ENCODE results near the gene ATP6V1F. TPM values are rescaled to one million over a fixed set of nuclear protein-coding genes. Genes with fewer than 3 reads are reported as not detected.

ATP6V1F gene
- total RNA-seq, 2 donors from 2014 or later: 115 to 145 TPM

DNA sequence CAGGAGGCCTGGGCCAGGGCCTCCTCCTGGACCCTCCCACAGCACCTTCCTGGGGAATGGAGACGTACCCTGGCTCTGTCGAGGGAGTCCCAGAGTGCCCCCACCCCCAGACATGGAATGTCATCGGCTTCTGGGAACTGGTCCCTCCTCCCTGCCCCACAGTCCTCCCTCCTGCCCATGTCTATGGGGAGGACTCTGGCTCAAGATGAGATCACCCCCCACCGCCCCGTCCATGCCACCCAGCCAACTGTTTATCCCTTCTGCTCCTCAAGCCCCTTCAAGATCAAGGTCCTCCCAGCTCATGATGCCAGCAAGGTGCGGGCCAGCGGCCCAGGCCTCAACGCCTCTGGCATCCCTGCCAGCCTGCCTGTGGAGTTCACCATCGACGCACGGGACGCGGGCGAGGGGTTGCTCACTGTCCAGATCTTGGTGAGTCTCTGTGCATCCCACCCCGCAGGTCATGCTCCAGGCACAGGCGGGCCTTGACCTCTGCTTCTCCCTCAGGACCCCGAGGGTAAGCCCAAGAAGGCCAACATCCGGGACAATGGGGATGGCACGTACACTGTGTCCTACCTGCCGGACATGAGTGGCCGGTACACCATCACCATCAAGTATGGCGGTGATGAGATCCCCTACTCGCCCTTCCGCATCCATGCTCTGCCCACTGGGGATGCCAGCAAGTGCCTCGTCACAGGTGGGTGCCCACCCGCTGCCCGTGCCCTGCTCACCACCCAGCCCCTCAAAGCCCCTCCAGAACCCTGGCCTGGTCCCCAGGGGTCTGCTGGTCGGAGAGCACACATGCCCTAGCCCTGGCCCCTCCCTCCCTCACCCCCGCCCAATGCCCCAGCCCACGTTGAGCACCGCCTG is 14.1 kb upstream of the ATP6V1F start:
- no peaks in the 10 kb centered on the region for H3K36me3 Mint-ChIP-seq
- H3K9me3 Mint-ChIP-seq: no peaks in the 10 kb centered on the region
- H3K27me3 Mint-ChIP-seq: no peaks in the 10 kb centered on the region
- no peak overlapping the region for H3K4me3 Mint-ChIP-seq
- DNase-seq (ENCODE audit: low spot score): no peak
- H3K27ac Mint-ChIP-seq: no peak overlapping the region
- ATAC-seq: no peak
- H3K4me1 Mint-ChIP-seq (ENCODE audit: low read depth in 2 of 2): no peaks in the 10 kb centered on the region

DNA sequence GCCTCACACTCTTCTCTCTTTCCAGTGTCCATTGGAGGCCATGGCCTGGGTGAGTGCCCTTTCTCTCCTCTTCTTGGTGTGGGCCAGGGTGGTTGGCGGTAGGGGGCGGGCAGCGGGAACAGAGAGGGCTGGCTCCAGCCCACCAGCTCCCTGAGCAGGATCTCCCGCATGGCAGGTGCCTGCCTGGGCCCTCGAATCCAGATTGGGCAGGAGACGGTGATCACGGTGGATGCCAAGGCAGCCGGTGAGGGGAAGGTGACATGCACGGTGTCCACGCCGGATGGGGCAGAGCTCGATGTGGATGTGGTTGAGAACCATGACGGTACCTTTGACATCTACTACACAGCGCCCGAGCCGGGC is 13.5 kb upstream of the ATP6V1F start:
- H3K4me1 Mint-ChIP-seq (ENCODE audit: low read depth in 2 of 2): no peaks in the 10 kb centered on the region

GRCh38 chr7:128849804-128850490 is 12.7 kb upstream of the ATP6V1F start:
- Mint-ChIP-seq H3K4me3 (no peak overlapping the region), H3K27ac (no peak overlapping the region), H3K4me1 (ENCODE audit: low read depth in 2 of 2) (no peaks in the 10 kb centered on the region), H3K36me3 (no peaks in the 10 kb centered on the region), H3K27me3 (no peaks in the 10 kb centered on the region), H3K9me3 (no peaks in the 10 kb centered on the region)
- DNase-seq (ENCODE audit: low spot score) (no peak), ATAC-seq (no peak)

More for the DNA sequence above, 13.5 kb upstream of the ATP6V1F start:
- no peak overlapping the region for H3K4me3 Mint-ChIP-seq
- ATAC-seq: no peak
- H3K9me3 Mint-ChIP-seq: no peaks in the 10 kb centered on the region
- no peaks in the 10 kb centered on the region for H3K36me3 Mint-ChIP-seq
- no peaks in the 10 kb centered on the region for H3K27me3 Mint-ChIP-seq
- no peak overlapping the region for H3K27ac Mint-ChIP-seq
- no peak for DNase-seq (ENCODE audit: low spot score)

DNA sequence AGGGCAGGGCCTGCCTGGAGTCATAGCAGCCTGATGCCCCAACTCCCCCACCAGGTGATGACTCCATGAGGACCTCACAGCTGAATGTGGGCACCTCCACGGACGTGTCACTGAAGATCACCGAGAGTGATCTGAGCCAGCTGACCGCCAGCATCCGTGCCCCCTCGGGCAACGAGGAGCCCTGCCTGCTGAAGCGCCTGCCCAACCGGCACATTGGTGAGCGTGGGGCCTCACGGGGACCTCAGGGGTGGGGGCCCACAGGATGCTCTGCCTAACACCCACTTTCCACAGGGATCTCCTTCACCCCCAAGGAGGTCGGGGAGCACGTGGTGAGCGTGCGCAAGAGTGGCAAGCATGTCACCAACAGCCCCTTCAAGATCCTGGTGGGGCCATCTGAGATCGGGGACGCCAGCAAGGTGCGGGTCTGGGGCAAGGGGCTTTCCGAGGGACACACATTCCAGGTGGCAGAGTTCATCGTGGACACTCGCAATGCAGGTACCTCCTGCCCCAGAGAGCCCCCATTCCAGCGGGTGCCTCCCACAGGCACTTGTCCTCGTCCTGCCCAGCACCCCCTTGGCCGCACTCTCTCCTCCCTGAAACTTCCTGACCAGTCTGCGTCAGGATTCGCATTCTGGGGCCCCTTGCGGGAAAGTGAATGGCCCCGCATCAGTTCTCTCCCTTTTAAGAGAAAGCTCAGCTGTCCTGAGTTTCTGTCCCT is 10.0 kb upstream of the ATP6V1F start:
- H3K36me3 Mint-ChIP-seq: no peaks in the 10 kb centered on the region
- no peaks in the 10 kb centered on the region for H3K4me1 Mint-ChIP-seq (ENCODE audit: low read depth in 2 of 2)
- no peaks in the 10 kb centered on the region for H3K27me3 Mint-ChIP-seq
- no peak overlapping the region for H3K27ac Mint-ChIP-seq
- H3K9me3 Mint-ChIP-seq: no peaks in the 10 kb centered on the region
- no peak for DNase-seq (ENCODE audit: low spot score)
- H3K4me3 Mint-ChIP-seq: no peak overlapping the region
- no peak for ATAC-seq

DNA sequence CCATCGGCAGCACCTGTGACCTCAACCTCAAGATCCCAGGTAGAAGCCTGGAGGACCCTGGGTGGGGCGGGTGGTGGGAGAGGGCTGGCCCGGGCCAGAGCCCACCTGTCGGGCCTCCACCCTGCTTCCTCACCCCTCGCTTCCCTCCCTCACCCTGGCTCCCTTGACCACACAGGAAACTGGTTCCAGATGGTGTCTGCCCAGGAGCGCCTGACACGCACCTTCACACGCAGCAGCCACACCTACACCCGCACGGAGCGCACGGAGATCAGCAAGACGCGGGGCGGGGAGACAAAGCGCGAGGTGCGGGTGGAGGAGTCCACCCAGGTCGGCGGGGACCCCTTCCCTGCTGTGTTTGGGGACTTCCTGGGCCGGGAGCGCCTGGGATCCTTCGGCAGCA is 8.9 kb upstream of the ATP6V1F start:
- Mint-ChIP-seq H3K4me3 (no peak overlapping the region), H3K27me3 (no peaks in the 10 kb centered on the region), H3K36me3 (no peaks in the 10 kb centered on the region), H3K27ac (no peak overlapping the region), H3K4me1 (ENCODE audit: low read depth in 2 of 2) (no peaks in the 10 kb centered on the region), H3K9me3 (no peaks in the 10 kb centered on the region)
- no peak for ATAC-seq
- no peak for DNase-seq (ENCODE audit: low spot score)

DNA sequence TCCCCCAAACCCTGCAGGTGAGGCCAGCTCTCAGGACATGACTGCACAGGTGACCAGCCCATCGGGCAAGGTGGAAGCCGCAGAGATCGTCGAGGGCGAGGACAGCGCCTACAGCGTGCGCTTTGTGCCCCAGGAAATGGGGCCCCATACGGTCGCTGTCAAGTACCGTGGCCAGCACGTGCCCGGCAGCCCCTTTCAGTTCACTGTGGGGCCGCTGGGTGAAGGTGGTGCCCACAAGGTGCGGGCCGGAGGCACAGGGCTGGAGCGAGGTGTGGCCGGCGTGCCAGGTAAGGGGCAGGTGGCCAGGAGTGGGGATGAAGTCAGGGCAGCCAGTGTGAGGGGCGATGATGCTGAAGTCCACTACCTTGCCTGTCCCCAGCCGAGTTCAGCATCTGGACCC is 8.3 kb upstream of the ATP6V1F start:
- ATAC-seq (no peak), DNase-seq (ENCODE audit: low spot score) (no peak)
- Mint-ChIP-seq H3K4me1 (ENCODE audit: low read depth in 2 of 2) (no peaks in the 10 kb centered on the region), H3K27me3 (no peaks in the 10 kb centered on the region), H3K9me3 (no peaks in the 10 kb centered on the region), H3K36me3 (no peaks in the 10 kb centered on the region), H3K4me3 (no peak overlapping the region), H3K27ac (no peak overlapping the region)

DNA sequence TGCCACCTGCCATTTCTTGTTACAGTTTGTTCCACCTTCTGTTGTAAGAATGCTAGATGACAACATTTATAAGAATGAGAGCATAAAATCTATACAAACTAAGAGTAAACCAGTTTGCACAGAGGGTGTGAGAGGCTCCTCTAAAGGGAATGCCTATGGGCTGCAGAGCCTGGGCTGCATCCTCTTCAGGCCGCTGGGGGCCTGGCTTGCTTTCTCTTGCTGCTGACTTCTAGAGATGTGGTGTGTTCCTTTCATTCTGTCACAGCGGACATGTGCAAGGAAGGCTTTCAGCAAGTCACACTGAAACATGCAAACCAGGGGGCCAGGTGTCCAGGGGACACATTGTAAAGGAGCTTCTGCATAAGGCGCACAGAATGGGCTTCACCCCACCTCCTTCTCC is 7.1 kb upstream of the ATP6V1F start:
- Mint-ChIP-seq H3K27me3 (no peaks in the 10 kb centered on the region), H3K4me1 (ENCODE audit: low read depth in 2 of 2) (peaks cover 0 to 2% of the 10 kb centered on the region in 2 donors), H3K36me3 (no peaks in the 10 kb centered on the region), H3K9me3 (no peaks in the 10 kb centered on the region), H3K4me3 (no peak overlapping the region), H3K27ac (no peak overlapping the region)
- no peak for DNase-seq (ENCODE audit: low spot score)
- no peak for ATAC-seq

DNA sequence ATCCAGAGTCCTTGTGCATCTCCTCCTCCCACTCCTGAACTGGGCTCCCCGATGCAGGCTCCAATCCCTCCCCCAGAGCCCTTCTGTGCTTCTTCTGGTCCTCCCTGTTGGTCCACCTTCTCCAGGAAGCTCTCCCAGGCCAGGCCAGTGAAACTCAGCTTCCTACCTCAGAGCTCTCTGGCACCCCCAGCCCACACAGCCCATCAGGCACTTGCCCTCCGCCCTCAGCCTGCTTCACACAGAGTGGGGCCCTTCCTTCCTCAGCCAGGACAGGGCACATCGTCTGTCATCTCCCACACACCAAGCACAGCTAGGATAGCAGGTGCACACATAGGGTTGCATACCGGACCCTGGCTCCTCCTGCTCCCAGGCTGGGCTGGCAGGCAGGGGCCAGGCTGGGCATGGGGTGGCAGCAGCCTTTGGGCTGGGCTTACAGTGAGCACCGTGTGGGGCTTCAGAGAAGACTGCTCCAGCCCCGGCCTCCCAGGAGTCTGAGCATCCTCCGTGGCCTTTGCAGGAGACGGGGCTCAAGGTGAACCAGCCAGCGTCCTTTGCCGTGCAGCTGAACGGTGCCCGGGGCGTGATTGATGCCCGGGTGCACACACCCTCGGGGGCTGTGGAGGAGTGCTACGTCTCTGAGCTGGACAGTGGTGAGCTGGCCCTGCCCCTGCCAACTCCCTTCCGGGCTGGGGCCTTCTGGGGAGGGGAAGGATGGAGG is 6.5 kb upstream of the ATP6V1F start:
- DNase-seq (ENCODE audit: low spot score) (no peak), ATAC-seq (peak in 1 of 2 donors; percentile 9)
- no peak overlapping the region for H3K27ac Mint-ChIP-seq
- H3K36me3 Mint-ChIP-seq: no peaks in the 10 kb centered on the region
- H3K4me1 Mint-ChIP-seq (ENCODE audit: low read depth in 2 of 2): peaks cover 0 to 2% of the 10 kb centered on the region in 2 donors
- no peaks in the 10 kb centered on the region for H3K9me3 Mint-ChIP-seq
- H3K27me3 Mint-ChIP-seq: no peaks in the 10 kb centered on the region
- H3K4me3 Mint-ChIP-seq: no peak overlapping the region

- DNase-seq (ENCODE audit: low spot score): no peak
- Mint-ChIP-seq H3K9me3 (no peaks in the 10 kb centered on the region), H3K36me3 (no peaks in the 10 kb centered on the region), H3K4me1 (ENCODE audit: low read depth in 2 of 2) (peaks cover 10 to 11% of the 10 kb centered on the region in 2 donors), H3K4me3 (no peak overlapping the region), H3K27me3 (no peaks in the 10 kb centered on the region), H3K27ac (no peak overlapping the region)
- no peak for ATAC-seq
Observed at GRCh38 chr7:128858380-128859231, 4.0 kb upstream of the ATP6V1F start.

- H3K27me3 Mint-ChIP-seq: no peaks in the 10 kb centered on the region
- no peaks in the 10 kb centered on the region for H3K9me3 Mint-ChIP-seq
- H3K4me3 Mint-ChIP-seq: no peak overlapping the region
- H3K4me1 Mint-ChIP-seq (ENCODE audit: low read depth in 2 of 2): peaks cover 10 to 13% of the 10 kb centered on the region in 2 donors
- no peaks in the 10 kb centered on the region for H3K36me3 Mint-ChIP-seq
- DNase-seq (ENCODE audit: low spot score) (no peak), ATAC-seq (no peak)
- H3K27ac Mint-ChIP-seq: peak overlapping the region in 1 of 2 donors; percentile 43
Observed at GRCh38 chr7:128859232-128860157, 3.2 kb upstream of the ATP6V1F start.

- Mint-ChIP-seq H3K4me3 (no peak overlapping the region), H3K27ac (peak overlapping the region in 1 of 2 donors; percentile 43), H3K9me3 (no peaks in the 10 kb centered on the region), H3K36me3 (peaks cover 3% of the 10 kb centered on the region), H3K4me1 (ENCODE audit: low read depth in 2 of 2) (peaks cover 17 to 22% of the 10 kb centered on the region in 2 donors), H3K27me3 (no peaks in the 10 kb centered on the region)
- ATAC-seq (no peak), DNase-seq (ENCODE audit: low spot score) (no peak)
Observed at GRCh38 chr7:128860158-128861073, 2.2 kb upstream of the ATP6V1F start.

All from natural killer cell treated with Interleukin-12 subunit alpha and Interleukin-12 subunit beta and Interleukin-15 and Interleukin-18, amount 100 ng/mL, for 72 hours (primary cell).